Spleen (tissue), 7 donors: ENCODE results near the gene CATSPERD.

ENCODE experiments used
- CTCF ChIP-seq, 11 experiments: fragments of 200-600 bp in 7 of 11; fragments of 450-650 bp in 4 of 11; sonication (generic) in 4 of 11; IDR thresholded peaks in 8 of 11; conservative IDR thresholded peaks in 3 of 11; 1 replicate in 7 of 11; 2 replicates in 4 of 11; pipeline versions ENCODE4 v1.4.0 to v1.8.0; 2016 to 2021; ENCODE audit warnings: antibody characterized with exemption in 11 of 11, inconsistent platforms in 4 of 11, mild to moderate bottlenecking in 1 of 11
- POLR2A ChIP-seq, 3 donors: fragments of 450-650 bp; IDR thresholded peaks; one replicate each; pipeline ENCODE4 v1.5.1; 2017; ENCODE audit warnings: antibody characterized with exemption in 3 of 3, mild to moderate bottlenecking in 1 of 3
- donor health status: DM: no; HTN: no; CAD: no; lungs with moderate emphysema.
- donor health status: DM: no; HTN: no; CAD: no.
- donor health status: DM: no; HTN: no; CAD: no.

GRCh38 chr19:5800361-5801270 is 80.2 kb downstream of the CATSPERD start:
- TF ChIP-seq CTCF (IDR thresholded peaks at IDR 0.05 in 8 of 11, conservative IDR thresholded peaks at IDR 0.05 in 3 of 11) (no peak), POLR2A (IDR thresholded peaks at IDR 0.05) (no peak)
